Ovary (tissue), 9 donors: ENCODE results near the gene RILP. TPM values are rescaled to one million over a fixed set of nuclear protein-coding genes. Genes with fewer than 3 reads are reported as not detected.
"Not testable (repeated sequence)": the region's sequence is repeated elsewhere in the genome, so short reads cannot be mapped to it uniquely, and the experiment has no call there.

Experiments used
- DNase-seq, 5 donors: peaks; one replicate each; pipeline ENCODE4 v3.0.0-alpha.2; 2019 to 2020
- H3K27ac ChIP-seq, 2 donors: fragments of 200-600 bp; one replicate each; pipeline versions ENCODE4 v1.5.1 to v1.8.0; 2019 to 2022
- H3K27me3 ChIP-seq: fragments of 200-600 bp; one replicate; pipeline ENCODE4 v1.8.0; 2022
- H3K36me3 ChIP-seq: fragments of 200-600 bp; sonication (generic); one replicate; pipeline ENCODE4 v1.5.1; 2019
- H3K4me1 ChIP-seq: one replicate; pipeline ENCODE4 v1.8.1; 2013; ENCODE audit warnings: mild to moderate bottlenecking, moderate library complexity; ENCODE audit not compliant: insufficient read depth
- H3K4me3 ChIP-seq: fragments of 200-600 bp; sonication (generic); one replicate; pipeline ENCODE4 v1.5.1; 2017
- H3K9me3 ChIP-seq, 2 donors: fragments of 200-600 bp in 1 of 2; sonication (generic) in 1 of 2; one replicate each; pipeline versions ENCODE4 v1.5.1 to v1.8.1; 2013 to 2019; ENCODE audit warnings: mild to moderate bottlenecking in 1 of 2, moderate library complexity in 1 of 2
- EP300 ChIP-seq: sonication (generic); formaldehyde crosslinking; IDR thresholded peaks from one replicate; pipeline ENCODE4 v1.6.1; 2017; ENCODE audit warnings: antibody characterized with exemption
- POLR2A ChIP-seq: fragments of 450-650 bp; IDR thresholded peaks from one replicate; pipeline ENCODE4 v1.6.1; 2017; ENCODE audit warnings: antibody characterized with exemption, mild to moderate bottlenecking, moderate library complexity
- WGBS, 3 donors: extraction: QIAGEN DNeasy Blood & Tissue Kit in 1 of 3; methylation state at CpG; one replicate each; pipeline versions ENCODE4 v1.1.5 to v1.1.7; 2013 to 2017; 5-methylcytosine and 5-hydroxymethylcytosine counted together
- intact Hi-C, 4 donors: fragments of 100-400 bp; cut with DNase I; formaldehyde crosslinking; loops; one replicate each; pipeline versions ENCODE4 v1.11.0 to v1.15.1; 2022 to 2023
- polyA plus RNA-seq, 2 donors: library from polyadenylated mRNA; stranded (reverse); fragments of 200-250 nt in 1 of 2; fragments of 350-450 nt in 1 of 2; fragmentation: Illumina TruSeq in 1 of 2; extraction: RNeasy Lipid Tissue Mini Kit (QIAGEN cat#74804) in 1 of 2; gene quantifications; one replicate each; pipeline ENCODE4 v1.2.3, GENCODE V29; 2013 to 2014
- total RNA-seq, 7 donors: library from RNA; depleted of rRNA in 2 of 7; stranded (reverse); fragments of >200 nt in 2 of 7; fragmentation: NEBNext Ultra II Directional in 3 of 7; extraction: Animal tissue kit (Norgen Biotek cat#: 25700) in 3 of 7; gene quantifications; one replicate each; pipeline versions ENCODE4 v1.1.0 to v1.2.4, GENCODE V29; 2016 to 2023
- TF ChIP-seq, protein P1 (sequence below), 3 donors: fragments of 450-650 bp in 2 of 3; fragments of 200-600 bp in 1 of 3; IDR thresholded peaks; one replicate each; pipeline versions ENCODE4 v1.5.1 to v1.8.0; 2016 to 2022; ENCODE audit warnings: antibody characterized with exemption in 3 of 3, mild to moderate bottlenecking in 1 of 3
- donor health status: DM: no; HTN: no; CAD: no; lungs with moderate emphysema.
- donor health status: DM: no; HTN: no; CAD: no.
- donor health status: Bipolar disorder and iron deficiency.
- donor health status: DM: yes; HTN: yes; CAD: no.
- donor health status: DM: no; HTN: no; CAD: no.
- donor health status: DM: yes; HTN: yes; CAD: no.

Gene RILP
- total and polyA plus RNA-seq, 9 donors, result 2.3 to 11.0 (median 5.7) TPM

DNA sequence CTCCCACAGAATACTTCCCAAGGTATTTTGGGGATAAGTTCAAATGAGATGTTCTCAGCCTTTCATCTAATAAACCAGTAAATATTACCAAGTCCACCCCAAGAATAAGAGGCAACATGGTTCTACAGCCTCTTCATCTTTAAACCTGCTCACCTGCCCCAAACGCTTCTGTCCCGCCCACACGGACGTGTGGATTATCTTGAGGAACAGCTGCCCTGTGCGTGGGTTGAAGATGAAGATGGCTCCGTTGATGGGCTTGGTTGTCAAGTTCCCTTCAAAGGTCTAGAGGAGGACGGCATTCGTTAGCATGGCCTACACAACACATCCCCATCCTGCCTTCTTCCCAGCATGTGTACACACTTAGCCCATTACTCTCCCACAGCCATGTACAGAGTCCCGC lies 8.4 kb upstream of the RILP start:
- TF ChIP-seq EP300 (no peak), POLR2A (no peak)
- TF ChIP-seq, protein P1, sequence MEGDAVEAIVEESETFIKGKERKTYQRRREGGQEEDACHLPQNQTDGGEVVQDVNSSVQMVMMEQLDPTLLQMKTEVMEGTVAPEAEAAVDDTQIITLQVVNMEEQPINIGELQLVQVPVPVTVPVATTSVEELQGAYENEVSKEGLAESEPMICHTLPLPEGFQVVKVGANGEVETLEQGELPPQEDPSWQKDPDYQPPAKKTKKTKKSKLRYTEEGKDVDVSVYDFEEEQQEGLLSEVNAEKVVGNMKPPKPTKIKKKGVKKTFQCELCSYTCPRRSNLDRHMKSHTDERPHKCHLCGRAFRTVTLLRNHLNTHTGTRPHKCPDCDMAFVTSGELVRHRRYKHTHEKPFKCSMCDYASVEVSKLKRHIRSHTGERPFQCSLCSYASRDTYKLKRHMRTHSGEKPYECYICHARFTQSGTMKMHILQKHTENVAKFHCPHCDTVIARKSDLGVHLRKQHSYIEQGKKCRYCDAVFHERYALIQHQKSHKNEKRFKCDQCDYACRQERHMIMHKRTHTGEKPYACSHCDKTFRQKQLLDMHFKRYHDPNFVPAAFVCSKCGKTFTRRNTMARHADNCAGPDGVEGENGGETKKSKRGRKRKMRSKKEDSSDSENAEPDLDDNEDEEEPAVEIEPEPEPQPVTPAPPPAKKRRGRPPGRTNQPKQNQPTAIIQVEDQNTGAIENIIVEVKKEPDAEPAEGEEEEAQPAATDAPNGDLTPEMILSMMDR (IDR thresholded peaks at IDR 0.05), result no peak
- Histone ChIP-seq H3K27me3 (no peaks in the 10 kb centered on the region), H3K36me3 (no peaks in the 10 kb centered on the region), H3K4me3 (no peak overlapping the region), H3K9me3 (no peaks in the 10 kb centered on the region), H3K27ac (no peak overlapping the region), H3K4me1 (no peaks in the 10 kb centered on the region)
- 84 to 92% (median 90%) methylated on average over 9 of the region's 9 CpGs for WGBS, 3 donors
- intact Hi-C loops, result loop anchor here in 2 of 4 donors (10.0 kb wide), 2 partner anchors 47 to 367 kb away; partner anchors contain the start of gene RTN4RL1 (in 1 of the 2)
- no peak for DNase-seq

DNA sequence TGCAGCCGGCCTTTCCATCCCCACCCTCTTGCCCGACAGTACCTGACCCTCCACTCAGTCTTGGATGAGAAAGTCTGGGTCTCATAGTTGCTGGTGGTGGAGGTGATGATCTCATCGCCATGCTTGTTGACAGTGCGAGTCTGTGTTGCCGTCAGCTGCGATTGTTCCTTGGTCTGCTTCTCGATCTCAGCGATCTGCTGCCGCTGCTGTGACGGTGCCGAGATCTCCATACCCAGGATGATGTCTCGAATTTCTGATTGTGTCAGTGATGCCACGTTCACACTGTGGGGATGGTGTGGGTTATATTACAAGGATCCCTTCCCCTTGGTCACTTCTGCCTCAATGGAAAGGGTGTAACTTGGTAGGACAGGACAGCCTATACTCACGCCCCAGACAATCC lies 4.1 kb upstream of the RILP start:
- WGBS, 3 donors, result 88 to 92% (median 91%) methylated on average over 14 of the region's 14 CpGs
- no peak for DNase-seq
- intact Hi-C loops, result loop anchor here in 2 of 4 donors (10.0 kb wide), 2 partner anchors 51 to 371 kb away; partner anchors contain the start of gene RTN4RL1 (in 1 of the 2)

DNA sequence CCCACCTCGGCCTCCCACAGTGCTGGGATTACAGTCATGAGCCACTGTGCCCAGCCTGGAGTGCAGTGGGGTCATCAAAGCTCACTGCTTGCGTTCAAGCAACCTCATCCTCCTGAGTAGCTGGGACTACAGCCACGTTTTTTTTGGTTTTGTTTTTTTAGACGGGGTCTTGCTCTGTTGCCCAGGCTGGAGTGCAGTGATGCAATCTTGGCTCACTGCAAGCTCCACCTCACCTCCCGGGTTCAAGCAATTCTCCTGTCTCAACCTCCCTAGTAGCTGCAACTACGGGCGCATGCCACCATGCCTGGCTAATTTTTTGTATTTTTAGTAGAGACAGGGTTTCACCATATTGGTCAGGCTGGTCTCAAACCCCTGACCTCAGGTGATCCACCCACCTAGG lies 3.1 kb upstream of the RILP start:
- H3K4me1 ChIP-seq, H3K4me3 ChIP-seq, H3K27me3 ChIP-seq, H3K36me3 ChIP-seq, DNase-seq, H3K9me3 ChIP-seq, H3K27ac ChIP-seq: not testable (repeated sequence)
- intact Hi-C loops, result loop anchor here in 2 of 4 donors (10.0 kb wide), 2 partner anchors 52 to 372 kb away; partner anchors contain the start of gene RTN4RL1 (in 1 of the 2)
- WGBS, 3 donors, result 74 to 80% (median 78%) methylated on average over 7 of the region's 7 CpGs

More for the DNA sequence above, 4.1 kb upstream of the RILP start:
- Histone ChIP-seq H3K27ac (no peak overlapping the region), H3K36me3 (no peaks in the 10 kb centered on the region), H3K4me3 (no peak overlapping the region), H3K9me3 (no peaks in the 10 kb centered on the region), H3K27me3 (no peaks in the 10 kb centered on the region), H3K4me1 (peaks cover 6% of the 10 kb centered on the region)
- TF ChIP-seq, protein P1 (IDR thresholded peaks at IDR 0.05), result no peak
- TF ChIP-seq POLR2A (no peak), EP300 (no peak)

GRCh38 chr17:1651559-1651844 lies 1.8 kb upstream of the RILP start:
- 83 to 86% (median 86%) methylated on average over 4 of the region's 4 CpGs for WGBS, 3 donors
- no peaks in the 10 kb centered on the region for H3K9me3 ChIP-seq
- intact Hi-C loops, result loop anchor here in 2 of 4 donors (10.0 kb wide), 2 partner anchors 53 to 373 kb away; partner anchors contain the start of gene RTN4RL1 (in 1 of the 2)
- DNase-seq, result no peak
- TF ChIP-seq POLR2A, result no peak
- H3K4me1 ChIP-seq, result peaks cover 8% of the 10 kb centered on the region
- H3K36me3 ChIP-seq, result no peaks in the 10 kb centered on the region
- no peaks in the 10 kb centered on the region for H3K27me3 ChIP-seq
- no peak overlapping the region for H3K27ac ChIP-seq
- H3K4me3 ChIP-seq, result no peak overlapping the region

DNA sequence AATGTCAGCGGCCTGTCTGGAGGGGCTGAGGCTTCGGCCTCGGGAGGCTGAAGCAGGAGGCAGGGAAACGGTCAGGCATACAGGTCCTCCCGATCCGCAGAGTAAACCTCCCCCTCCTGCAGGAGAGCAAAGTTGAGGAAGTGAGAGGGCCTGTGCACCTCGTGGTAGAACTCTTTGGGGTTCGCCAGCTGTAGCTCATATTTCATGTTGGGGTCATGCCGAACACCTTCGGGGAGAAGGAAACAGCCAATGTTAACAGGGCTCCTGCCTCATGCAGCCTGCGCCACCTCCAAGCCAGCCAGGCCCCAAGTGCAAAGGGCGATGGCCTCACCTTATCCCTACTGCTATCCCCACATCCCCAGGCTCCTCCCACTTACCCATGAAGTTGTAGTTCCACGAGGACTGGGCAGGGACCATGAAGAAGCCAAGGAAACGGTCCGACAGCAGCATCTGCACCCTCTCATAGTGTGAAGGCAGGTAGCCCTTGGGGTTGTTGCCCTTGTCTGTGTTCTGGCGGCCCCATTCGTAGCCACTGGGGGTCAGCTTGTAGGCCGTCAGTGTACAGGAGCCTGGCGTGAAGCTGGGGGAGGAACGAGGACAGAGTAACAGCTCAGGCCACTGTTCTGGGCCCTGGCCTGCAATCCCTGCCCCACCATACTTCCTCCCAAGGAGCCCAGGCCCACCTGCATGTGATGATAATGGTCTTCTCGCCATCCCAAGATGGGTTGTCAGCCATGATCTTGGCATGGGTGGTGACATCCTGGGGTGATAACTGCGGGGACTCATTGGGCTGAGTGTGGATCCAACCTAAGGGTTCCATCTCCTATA lies 1.3 kb upstream of the RILP start:
- DNase-seq, result peak in 1 of 5 donors; percentile 39
- no peaks in the 10 kb centered on the region for H3K27me3 ChIP-seq
- peaks cover 8% of the 10 kb centered on the region for H3K4me1 ChIP-seq
- H3K4me3 ChIP-seq, result no peak overlapping the region
- WGBS, 3 donors, result 71 to 73% (median 72%) methylated on average over 22 of the region's 22 CpGs
- intact Hi-C loops, result loop anchor here in 2 of 4 donors (10.0 kb wide), 2 partner anchors 54 to 374 kb away; partner anchors contain the start of gene RTN4RL1 (in 1 of the 2)
- H3K9me3 ChIP-seq, result no peaks in the 10 kb centered on the region
- no peaks in the 10 kb centered on the region for H3K36me3 ChIP-seq
- TF ChIP-seq POLR2A, result no peak
- H3K27ac ChIP-seq, result no peak overlapping the region
